CD4-positive, alpha-beta T cell (primary cell): ENCODE data around the gene IFI27L2. TPM values are rescaled to one million over a fixed set of nuclear protein-coding genes. Genes with fewer than 3 reads are reported as not detected.

ENCODE experiments used
- ATAC-seq: fragments of 200-7000 bp; cut with Tn5 transposase; one replicate; pipeline ENCODE4 v1.10.0; 2022; ENCODE audit warnings: mild to moderate bottlenecking; ENCODE audit not compliant: poor library complexity
- CTCF ChIA-PET: fragments of 350-600 bp; sonication (Branson Sonifier 250); formaldehyde crosslinking; loops from one replicate; lab custom pipeline; 2021; ENCODE audit warnings: antibody characterized with exemption, inconsistent platforms; lab: Charles Lee
- POLR2A ChIA-PET: fragments of 350-600 bp; sonication (Branson Sonifier 250); formaldehyde crosslinking; loops from one replicate; lab custom pipeline; 2021; ENCODE audit warnings: antibody characterized with exemption, inconsistent platforms; lab: Charles Lee
- DNase-seq, 14 experiments: peaks; one replicate each; pipeline ENCODE4 v3.0.0-alpha.2; 2013 to 2020; ENCODE audit warnings: mixed read lengths in 2 of 14
- H3K27ac ChIP-seq, 2 donors: one replicate each; pipeline versions ENCODE4 v1.5.1 to v1.7.0; 2013; ENCODE audit warnings: low read length in 2 of 2, low read depth in 1 of 2, mild to moderate bottlenecking in 1 of 2
- H3K27me3 ChIP-seq, 2 experiments: 1 replicate in 1 of 2; 2 replicates in 1 of 2; pipeline versions ENCODE4 v1.6.1 to v1.7.0; 2013; ENCODE audit warnings: low read length in 2 of 2, control low read depth in 1 of 2, mild to moderate bottlenecking in 1 of 2, moderate library complexity in 1 of 2; ENCODE audit not compliant: insufficient read depth in 2 of 2, control insufficient read depth in 1 of 2
- H3K36me3 ChIP-seq: one replicate; pipeline ENCODE4 v1.6.1; 2013; ENCODE audit warnings: low read length, control low read depth; ENCODE audit not compliant: insufficient read depth
- H3K4me1 ChIP-seq: one replicate; pipeline ENCODE4 v1.6.1; 2013; ENCODE audit warnings: low read length, control low read depth; ENCODE audit not compliant: insufficient read depth
- H3K4me3 ChIP-seq: one replicate; pipeline ENCODE4 v1.5.1; 2013; ENCODE audit warnings: mild to moderate bottlenecking, low read length, moderate library complexity
- H3K9me3 ChIP-seq, 2 experiments: 1 replicate in 1 of 2; 2 replicates in 1 of 2; pipeline versions ENCODE4 v1.6.1 to v1.7.0; 2013; ENCODE audit warnings: low read length in 2 of 2, mild to moderate bottlenecking in 2 of 2, control low read depth in 1 of 2, moderate library complexity in 1 of 2; ENCODE audit not compliant: control insufficient read depth in 1 of 2, insufficient read depth in 1 of 2
- H3K27ac Mint-ChIP-seq: one replicate; pipeline ENCODE4 v1.8.0; 2020; ENCODE audit warnings: mixed read lengths
- H3K27me3 Mint-ChIP-seq: one replicate; pipeline ENCODE4 v1.8.0; 2021; ENCODE audit warnings: mixed read lengths
- H3K36me3 Mint-ChIP-seq: one replicate; pipeline ENCODE4 v1.8.0; 2021; ENCODE audit warnings: low read depth, mixed read lengths
- H3K4me1 Mint-ChIP-seq: one replicate; pipeline ENCODE4 v1.8.0; 2021; ENCODE audit warnings: low read depth, mixed read lengths
- H3K4me3 Mint-ChIP-seq: one replicate; pipeline ENCODE4 v1.8.0; 2020; ENCODE audit warnings: mild to moderate bottlenecking, mixed read lengths
- H3K9me3 Mint-ChIP-seq: one replicate; pipeline ENCODE4 v1.8.0; 2020; ENCODE audit warnings: mixed read lengths
- CTCF ChIP-seq: fragments of 200-600 bp; IDR thresholded peaks from one replicate; pipeline ENCODE4 v1.8.0; 2022; ENCODE audit warnings: antibody characterized with exemption, mild to moderate bottlenecking
- intact Hi-C, 2 experiments: fragments of 100-400 bp; cut with DNase I in 1 of 2; cut with micrococcal nuclease in 1 of 2; formaldehyde crosslinking; loops; one replicate each; pipeline versions ENCODE4 v1.15.1 to v1.9.0; 2023 to 2025; cut with DNase I, micrococcal nuclease
- total RNA-seq, 174 experiments: library from RNA in 2 of 174; stranded (reverse) in 2 of 174; gene quantifications; one replicate each; pipeline ENCODE4 v1.2.3 and lab custom pipeline; 2021 to 2026

IFI27L2 gene
- total RNA-seq, 2 experiments from 2014 or later, result 21.5 to 22.2 TPM

- no peaks in the 10 kb centered on the region for H3K9me3 Mint-ChIP-seq
- no peak for TF ChIP-seq CTCF
- no peaks in the 10 kb centered on the region for H3K36me3 ChIP-seq
- no peak overlapping the region for H3K4me3 Mint-ChIP-seq
- no peaks in the 10 kb centered on the region for H3K9me3 ChIP-seq
- no peaks in the 10 kb centered on the region for H3K36me3 Mint-ChIP-seq
- peaks cover 3 to 7% of the 10 kb centered on the region in 2 experiments for H3K27me3 ChIP-seq
- ATAC-seq (no peak), DNase-seq (no peak)
- no peak overlapping the region for H3K27ac ChIP-seq
- H3K27ac Mint-ChIP-seq, result no peak overlapping the region
- POLR2A ChIA-PET, result no interaction called here
- no peaks in the 10 kb centered on the region for H3K4me1 Mint-ChIP-seq
- H3K4me3 ChIP-seq, result no peak overlapping the region
- H3K4me1 ChIP-seq, result peaks cover 4% of the 10 kb centered on the region
- peaks cover 27% of the 10 kb centered on the region for H3K27me3 Mint-ChIP-seq
- intact Hi-C loops, result no loop called here
- CTCF ChIA-PET, result interaction anchor here (0.6 kb wide), 1 partner anchor 194 kb away, joined by 3 read pairs; no protein-coding TSS in a partner anchor
Observed at GRCh38 chr14:94113073-94113472, 16.3 kb downstream of the IFI27L2 start.

DNA sequence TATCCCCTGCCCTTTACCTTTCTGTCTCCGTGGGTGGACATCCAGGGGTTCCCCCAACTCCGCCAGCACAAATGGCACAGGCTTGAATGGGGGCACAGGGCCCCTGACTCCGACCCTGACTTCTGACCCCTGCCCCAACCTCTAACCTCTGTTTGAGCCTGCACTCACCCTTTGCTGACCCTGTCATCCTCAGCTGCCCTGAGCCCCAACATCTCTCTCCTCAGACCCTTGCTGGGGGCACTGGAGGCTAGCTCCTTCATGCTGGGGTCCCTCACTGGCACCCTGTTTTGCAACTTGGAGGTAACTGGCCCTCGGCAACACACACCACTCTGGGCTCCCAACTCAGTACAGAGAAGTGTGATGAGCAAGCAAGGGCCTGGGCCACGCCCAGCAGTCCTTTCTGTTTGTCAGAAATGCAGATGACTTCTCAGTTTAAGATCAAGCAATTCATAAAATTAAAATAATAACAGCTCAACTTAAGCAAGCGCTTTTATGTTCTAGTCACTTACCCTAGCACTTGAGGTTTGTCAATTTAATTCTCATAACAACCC, 16.8 kb downstream of the IFI27L2 start:
- Mint-ChIP-seq H3K9me3 (no peaks in the 10 kb centered on the region), H3K27me3 (peaks cover 23% of the 10 kb centered on the region), H3K27ac (no peak overlapping the region), H3K36me3 (no peaks in the 10 kb centered on the region), H3K4me1 (no peaks in the 10 kb centered on the region), H3K4me3 (no peak overlapping the region)
- Histone ChIP-seq H3K4me1 (peaks cover 4% of the 10 kb centered on the region), H3K27ac (no peak overlapping the region), H3K36me3 (no peaks in the 10 kb centered on the region), H3K4me3 (no peak overlapping the region), H3K9me3 (no peaks in the 10 kb centered on the region), H3K27me3 (peaks cover 3 to 7% of the 10 kb centered on the region in 2 experiments)
- TF ChIP-seq CTCF, result no peak
- ATAC-seq (no peak), DNase-seq (no peak)
- ChIA-PET POLR2A (no interaction called here), CTCF (interaction anchor here (0.6 kb wide), 1 partner anchor 195 kb away, joined by 3 read pairs; no protein-coding TSS in a partner anchor)
- intact Hi-C loops, result no loop called here

GRCh38 chr14:94111276-94112095, 17.9 kb downstream of the IFI27L2 start:
- peaks cover 3 to 5% of the 10 kb centered on the region in 2 experiments for H3K27me3 ChIP-seq
- intact Hi-C loops, result no loop called here
- no peak overlapping the region for H3K4me3 Mint-ChIP-seq
- no peak overlapping the region for H3K4me3 ChIP-seq
- ChIA-PET CTCF (no interaction called here), POLR2A (no interaction called here)
- no peaks in the 10 kb centered on the region for H3K4me1 Mint-ChIP-seq
- peaks cover 12% of the 10 kb centered on the region for H3K27me3 Mint-ChIP-seq
- H3K4me1 ChIP-seq, result peaks cover 4% of the 10 kb centered on the region
- no peak for TF ChIP-seq CTCF
- no peaks in the 10 kb centered on the region for H3K9me3 ChIP-seq
- no peaks in the 10 kb centered on the region for H3K9me3 Mint-ChIP-seq
- H3K27ac ChIP-seq, result no peak overlapping the region
- ATAC-seq (no peak), DNase-seq (no peak)
- no peaks in the 10 kb centered on the region for H3K36me3 ChIP-seq
- no peak overlapping the region for H3K27ac Mint-ChIP-seq
- H3K36me3 Mint-ChIP-seq, result no peaks in the 10 kb centered on the region
